Calu3 (cell line): Measurements from ENCODE around the gene MTA3. TPM values are rescaled to one million over a fixed set of nuclear protein-coding genes. Genes with fewer than 3 reads are reported as not detected.

ENCODE experiments used
- BruUV-seq: library from RNA; stranded (reverse); fragments of 400-500 nt; replicated peaks from 2 replicates; lab custom pipeline; 2021; lab: Mats Ljungman, UMichigan
- CTCF ChIA-PET: fragments of 300-600 bp; sonication (Branson Sonifier 250); formaldehyde crosslinking; loops from one replicate; lab custom pipeline; 2022; ENCODE audit warnings: antibody characterized with exemption; lab: Charles Lee
- DNase-seq: peaks from one replicate; pipeline ENCODE4 v3.0.0; 2022
- H3K27ac Mint-ChIP-seq: one replicate; pipeline ENCODE4 v1.8.0; 2022; ENCODE audit warnings: mixed read lengths; ENCODE audit not compliant: unreplicated experiment
- H3K27me3 Mint-ChIP-seq: one replicate; pipeline ENCODE4 v1.8.0; 2022; ENCODE audit warnings: mixed read lengths; ENCODE audit not compliant: unreplicated experiment
- H3K36me3 Mint-ChIP-seq: one replicate; pipeline ENCODE4 v1.8.0; 2022; ENCODE audit warnings: mild to moderate bottlenecking, moderate library complexity, mixed read lengths; ENCODE audit not compliant: insufficient read depth, unreplicated experiment
- H3K4me1 Mint-ChIP-seq: one replicate; pipeline ENCODE4 v1.8.0; 2022; ENCODE audit warnings: mild to moderate bottlenecking, low read depth, mixed read lengths; ENCODE audit not compliant: unreplicated experiment
- H3K4me3 Mint-ChIP-seq: one replicate; pipeline ENCODE4 v1.8.0; 2022; ENCODE audit warnings: mild to moderate bottlenecking, low read depth, moderate library complexity, mixed read lengths; ENCODE audit not compliant: unreplicated experiment
- H3K9me3 Mint-ChIP-seq: one replicate; pipeline ENCODE4 v1.8.0; 2022; ENCODE audit warnings: low read depth, mixed read lengths; ENCODE audit not compliant: unreplicated experiment
- CTCF ChIP-seq: fragments of 200-600 bp; IDR thresholded peaks from one replicate; pipeline ENCODE4 v1.8.0; 2022; ENCODE audit warnings: antibody characterized with exemption; ENCODE audit not compliant: unreplicated experiment
- intact Hi-C: fragments of 100-400 bp; cut with micrococcal nuclease; formaldehyde crosslinking; loops from one replicate; pipeline ENCODE4 v1.10.0; 2022; ENCODE audit not compliant: unreplicated experiment
- total RNA-seq: library from RNA; stranded (reverse); gene quantifications from 2 replicates; pipeline ENCODE4 v1.2.3, GENCODE V29; 2022

Gene MTA3
- total RNA-seq, 1 experiment from 2014 or later, result 46.5 TPM

GRCh38 chr2:42663106-42663780, 94.8 kb downstream of the MTA3 start:
- Mint-ChIP-seq H3K36me3 (no peaks in the 10 kb centered on the region), H3K9me3 (no peaks in the 10 kb centered on the region), H3K27ac (no peak overlapping the region), H3K4me3 (no peak overlapping the region), H3K27me3 (no peaks in the 10 kb centered on the region), H3K4me1 (no peaks in the 10 kb centered on the region)
- intact Hi-C loops, result loop anchor here (1.0 to 10.0 kb wide), 3 partner anchors 150 to 298 kb away; partner anchors contain the start of gene COX7A2L
- peak; percentile 62 for DNase-seq
- BruUV-seq, result no TSS peak
- peak; percentile 88 for TF ChIP-seq CTCF
- CTCF ChIA-PET, result interaction anchor here (1.0 to 1.4 kb wide), 4 partner anchors 101 to 278 kb away, joined by 3 to 5 read pairs (median 4); no protein-coding TSS in a partner anchor

GRCh38 chr2:42663828-42664227, 95.4 kb downstream of the MTA3 start:
- Mint-ChIP-seq H3K4me1 (no peaks in the 10 kb centered on the region), H3K4me3 (no peak overlapping the region), H3K27ac (no peak overlapping the region), H3K27me3 (no peaks in the 10 kb centered on the region), H3K9me3 (no peaks in the 10 kb centered on the region), H3K36me3 (no peaks in the 10 kb centered on the region)
- CTCF ChIA-PET, result interaction anchor here (0.9 to 1.4 kb wide), 3 partner anchors 141 to 278 kb away, joined by 3 to 5 read pairs (median 4); no protein-coding TSS in a partner anchor
- no peak for TF ChIP-seq CTCF
- no peak for DNase-seq
- intact Hi-C loops, result loop anchor here (1.0 to 10.0 kb wide), 3 partner anchors 151 to 299 kb away; partner anchors contain the start of gene COX7A2L
- BruUV-seq, result no TSS peak

GRCh38 chr2:42673989-42674579, 105.7 kb downstream of the MTA3 start:
- no peak for DNase-seq
- Mint-ChIP-seq H3K4me1 (no peaks in the 10 kb centered on the region), H3K4me3 (no peak overlapping the region), H3K36me3 (no peaks in the 10 kb centered on the region), H3K27me3 (no peaks in the 10 kb centered on the region), H3K27ac (no peak overlapping the region), H3K9me3 (no peaks in the 10 kb centered on the region)
- no TSS peak for BruUV-seq
- intact Hi-C loops, result no loop called here
- no peak for TF ChIP-seq CTCF
- CTCF ChIA-PET, result no interaction called here

GRCh38 chr2:42675815-42676214, 107.4 kb downstream of the MTA3 start:
- CTCF ChIA-PET, result no interaction called here
- H3K27ac Mint-ChIP-seq, result no peak overlapping the region
- H3K9me3 Mint-ChIP-seq, result no peaks in the 10 kb centered on the region
- H3K4me1 Mint-ChIP-seq, result no peaks in the 10 kb centered on the region
- intact Hi-C loops, result no loop called here
- H3K36me3 Mint-ChIP-seq, result no peaks in the 10 kb centered on the region
- DNase-seq, result no peak
- no TSS peak for BruUV-seq
- no peak overlapping the region for H3K4me3 Mint-ChIP-seq
- TF ChIP-seq CTCF, result no peak
- no peaks in the 10 kb centered on the region for H3K27me3 Mint-ChIP-seq
